CD4-positive, alpha-beta memory T cell (primary cell): ENCODE results near the gene SEPSECS. TPM values are rescaled to one million over a fixed set of nuclear protein-coding genes. Genes with fewer than 3 reads are reported as not detected.

Experiments
- CTCF ChIA-PET: fragments of 350-600 bp; sonication (Branson Sonifier 250); formaldehyde crosslinking; loops from one replicate; lab custom pipeline; 2021; ENCODE audit warnings: inconsistent platforms; ENCODE audit not compliant: partially characterized antibody; lab: Charles Lee
- POLR2A ChIA-PET: fragments of 350-600 bp; sonication (Branson Sonifier 250); formaldehyde crosslinking; loops from one replicate; lab custom pipeline; 2021; ENCODE audit not compliant: partially characterized antibody; lab: Charles Lee
- DNase-seq, 5 donors: peaks; one replicate each; pipeline versions ENCODE4 v3.0.0 to v3.0.0-alpha.2; 2020 to 2022; ENCODE audit warnings: mixed read lengths in 1 of 5
- H3K27ac ChIP-seq: one replicate; pipeline ENCODE4 v1.7.0; 2013; ENCODE audit warnings: low read depth, low read length
- H3K27me3 ChIP-seq: 2 replicates; pipeline ENCODE4 v1.7.0; 2013; ENCODE audit warnings: mild to moderate bottlenecking, low read length, moderate library complexity; ENCODE audit not compliant: insufficient read depth
- H3K36me3 ChIP-seq: 2 replicates; pipeline ENCODE4 v1.7.0; 2013; ENCODE audit warnings: mild to moderate bottlenecking, low read length, moderate library complexity; ENCODE audit not compliant: insufficient read depth
- H3K4me1 ChIP-seq: 2 replicates; pipeline ENCODE4 v1.7.0; 2013; ENCODE audit warnings: mild to moderate bottlenecking, low read length, moderate library complexity; ENCODE audit not compliant: insufficient read depth
- H3K4me3 ChIP-seq, 2 donors: one replicate each; pipeline ENCODE4 v1.7.0; 2013; ENCODE audit warnings: low read length in 2 of 2, mild to moderate bottlenecking in 1 of 2
- H3K9me3 ChIP-seq, 2 donors: one replicate each; pipeline ENCODE4 v1.7.0; 2013; ENCODE audit warnings: low read length in 2 of 2, control low read depth in 1 of 2; ENCODE audit not compliant: control insufficient read depth in 1 of 2
- H3K27ac Mint-ChIP-seq, 7 donors: one replicate each; pipeline ENCODE4 v1.8.0; 2020 to 2021; ENCODE audit warnings: mixed read lengths in 7 of 7, mild to moderate bottlenecking in 6 of 7, inconsistent platforms in 3 of 7, moderate library complexity in 3 of 7
- H3K27me3 Mint-ChIP-seq, 2 donors: one replicate each; pipeline ENCODE4 v1.8.0; 2020 to 2021; ENCODE audit warnings: mixed read lengths in 2 of 2
- H3K36me3 Mint-ChIP-seq, 2 donors: one replicate each; pipeline ENCODE4 v1.8.0; 2020 to 2021; ENCODE audit warnings: mixed read lengths in 2 of 2, inconsistent platforms in 1 of 2, mild to moderate bottlenecking in 1 of 2
- H3K4me1 Mint-ChIP-seq, 4 donors: one replicate each; pipeline ENCODE4 v1.8.0; 2020 to 2021; ENCODE audit warnings: mixed read lengths in 4 of 4, mild to moderate bottlenecking in 1 of 4
- H3K4me3 Mint-ChIP-seq, 8 donors: one replicate each; pipeline ENCODE4 v1.8.0; 2020 to 2021; ENCODE audit warnings: mixed read lengths in 8 of 8, mild to moderate bottlenecking in 7 of 8, moderate library complexity in 6 of 8, inconsistent platforms in 3 of 8
- H3K9me3 Mint-ChIP-seq, 8 donors: one replicate each; pipeline ENCODE4 v1.8.0; 2020 to 2021; ENCODE audit warnings: mixed read lengths in 8 of 8, mild to moderate bottlenecking in 5 of 8, inconsistent platforms in 3 of 8, moderate library complexity in 1 of 8
- intact Hi-C: fragments of 100-400 bp; cut with micrococcal nuclease; formaldehyde crosslinking; loops from one replicate; pipeline ENCODE4 v1.15.1; 2023
- polyA plus RNA-seq, 2 donors: library from polyadenylated mRNA; unstranded; fragments of 300-500 nt; fragmentation: Illumina TruSeq; gene quantifications; one replicate each; pipeline ENCODE4 v1.2.3, GENCODE V29; 2021
- total RNA-seq, 2 experiments: library from RNA; stranded (reverse); gene quantifications; one replicate each; pipeline ENCODE4 v1.2.3, GENCODE V29; 2021

Gene SEPSECS
- total and polyA plus RNA-seq, 4 experiments from 2014 or later, result 1.3 to 15.1 (median 9.0) TPM

GRCh38 chr4:25169446-25169845, 9.2 kb upstream of the SEPSECS start:
- CTCF ChIA-PET, result interaction anchor here (1.0 to 1.2 kb wide), 2 partner anchors 9 to 11 kb away, joined by 3 read pairs; no protein-coding TSS in a partner anchor

GRCh38 chr4:25165916-25166315, 5.7 kb upstream of the SEPSECS start:
- no peaks in the 10 kb centered on the region for H3K9me3 Mint-ChIP-seq
- H3K27ac Mint-ChIP-seq, result no peak overlapping the region
- Histone ChIP-seq H3K27ac (no peak overlapping the region), H3K4me3 (no peak overlapping the region), H3K36me3 (no peaks in the 10 kb centered on the region), H3K4me1 (peaks cover 27% of the 10 kb centered on the region), H3K27me3 (no peaks in the 10 kb centered on the region), H3K9me3 (no peaks in the 10 kb centered on the region)
- H3K4me3 Mint-ChIP-seq, result no peak overlapping the region
- no peaks in the 10 kb centered on the region for H3K27me3 Mint-ChIP-seq
- DNase-seq, result no peak
- H3K36me3 Mint-ChIP-seq, result peaks cover 39 to 42% of the 10 kb centered on the region in 2 donors
- CTCF ChIA-PET, result interaction anchor here (1.6 kb wide), 1 partner anchor 14 kb away, joined by 5 read pairs; no protein-coding TSS in a partner anchor
- peaks cover 31 to 46% (median 38%) of the 10 kb centered on the region in 4 donors for H3K4me1 Mint-ChIP-seq
- POLR2A ChIA-PET, result interaction anchor here (0.6 kb wide), 1 partner anchor 8 kb away, joined by 3 read pairs; no protein-coding TSS in a partner anchor
- intact Hi-C loops, result loop anchor here (10.0 kb wide), 2 partner anchors 581 to 1419 kb away; partner anchors contain the start of genes DHX15 and TBC1D19

More at GRCh38 chr4:25169446-25169845, 9.2 kb upstream of the SEPSECS start:
- Mint-ChIP-seq H3K9me3 (no peaks in the 10 kb centered on the region), H3K36me3 (peaks cover 38 to 49% of the 10 kb centered on the region in 2 donors), H3K4me1 (peaks cover 5 to 26% (median 12%) of the 10 kb centered on the region in 4 donors), H3K27me3 (no peaks in the 10 kb centered on the region), H3K4me3 (no peak overlapping the region), H3K27ac (no peak overlapping the region)
- POLR2A ChIA-PET, result interaction anchor here (0.9 kb wide), 1 partner anchor 9 kb away, joined by 3 read pairs; the partner anchor contains the start of gene SEPSECS
- H3K4me1 ChIP-seq, result no peaks in the 10 kb centered on the region
- no peaks in the 10 kb centered on the region for H3K9me3 ChIP-seq
- intact Hi-C loops, result loop anchor here (10.0 kb wide), 2 partner anchors 585 to 1415 kb away; partner anchors contain the start of genes DHX15 and TBC1D19
- H3K27ac ChIP-seq, result no peak overlapping the region
- no peak overlapping the region for H3K4me3 ChIP-seq
- H3K36me3 ChIP-seq, result no peaks in the 10 kb centered on the region
- DNase-seq, result no peak
- H3K27me3 ChIP-seq, result no peaks in the 10 kb centered on the region

GRCh38 chr4:25163196-25163595, 2.9 kb upstream of the SEPSECS start:
- Mint-ChIP-seq H3K27ac (no peak overlapping the region), H3K27me3 (no peaks in the 10 kb centered on the region), H3K9me3 (peaks cover 0 to 4% (median 0%) of the 10 kb centered on the region in 8 donors), H3K4me1 (peaks cover 40 to 63% (median 50%) of the 10 kb centered on the region in 4 donors), H3K4me3 (peak overlapping the region in 3 of 8 donors; percentile 27 to 53 (median 39)), H3K36me3 (peaks cover 32 to 45% of the 10 kb centered on the region in 2 donors)
- peaks cover 38% of the 10 kb centered on the region for H3K4me1 ChIP-seq
- intact Hi-C loops, result loop anchor here (5.0 to 10.0 kb wide), 4 partner anchors 578 to 1694 kb away; partner anchors contain the start of genes DHX15, SEL1L3 and TBC1D19
- H3K36me3 ChIP-seq, result no peaks in the 10 kb centered on the region
- no peak overlapping the region for H3K4me3 ChIP-seq
- ChIA-PET POLR2A (interaction anchor here (4.8 kb wide), 1 partner anchor 71 kb away, joined by 70 read pairs; the partner anchor contains the start of gene PI4K2B), CTCF (interaction anchor here (1.1 to 5.0 kb wide), 6 partner anchors 16 to 205 kb away, joined by 3 to 36 read pairs (median 20); partner anchors contain the start of genes PI4K2B and ZCCHC4)
- H3K9me3 ChIP-seq, result no peaks in the 10 kb centered on the region
- no peak overlapping the region for H3K27ac ChIP-seq
- no peak for DNase-seq
- no peaks in the 10 kb centered on the region for H3K27me3 ChIP-seq

GRCh38 chr4:25162566-25162965, 2.3 kb upstream of the SEPSECS start:
- CTCF ChIA-PET, result interaction anchor here (1.1 to 5.0 kb wide), 6 partner anchors 17 to 205 kb away, joined by 3 to 36 read pairs (median 20); partner anchors contain the start of genes PI4K2B and ZCCHC4
- no peaks in the 10 kb centered on the region for H3K36me3 ChIP-seq
- H3K9me3 ChIP-seq, result no peaks in the 10 kb centered on the region
- no peaks in the 10 kb centered on the region for H3K27me3 ChIP-seq
- Mint-ChIP-seq H3K27ac (peak overlapping the region in 2 of 7 donors; percentile 29 to 35), H3K27me3 (no peaks in the 10 kb centered on the region), H3K4me1 (peaks cover 40 to 63% (median 52%) of the 10 kb centered on the region in 4 donors), H3K4me3 (peak overlapping the region in 4 of 8 donors; percentile 29 to 97 (median 92)), H3K36me3 (peaks cover 32 to 43% of the 10 kb centered on the region in 2 donors), H3K9me3 (peaks cover 0 to 4% (median 0%) of the 10 kb centered on the region in 8 donors)
- peak overlapping the region in 1 of 2 donors; percentile 62 for H3K4me3 ChIP-seq
- POLR2A ChIA-PET, result interaction anchor here (4.8 kb wide), 1 partner anchor 71 kb away, joined by 70 read pairs; the partner anchor contains the start of gene PI4K2B
- intact Hi-C loops, result loop anchor here (5.0 to 10.0 kb wide), 4 partner anchors 578 to 1695 kb away; partner anchors contain the start of genes DHX15, SEL1L3 and TBC1D19
- no peak overlapping the region for H3K27ac ChIP-seq
- no peak for DNase-seq
- peaks cover 38% of the 10 kb centered on the region for H3K4me1 ChIP-seq

GRCh38 chr4:25161593-25161950, 1.3 kb upstream of the SEPSECS start:
- peak overlapping the region; percentile 94 to 99 (median 97) for H3K27ac Mint-ChIP-seq
- peaks cover 38% of the 10 kb centered on the region for H3K4me1 ChIP-seq
- POLR2A ChIA-PET, result interaction anchor here (3.0 to 4.8 kb wide), 2 partner anchors 72 to 151 kb away, joined by 45 to 70 read pairs; partner anchors contain the start of genes PI4K2B and ZCCHC4
- peaks cover 0 to 4% (median 0%) of the 10 kb centered on the region in 8 donors for H3K9me3 Mint-ChIP-seq
- H3K9me3 ChIP-seq, result no peaks in the 10 kb centered on the region
- H3K4me3 Mint-ChIP-seq, result peak overlapping the region; percentile 90 to 97 (median 94)
- H3K27me3 Mint-ChIP-seq, result no peaks in the 10 kb centered on the region
- H3K27ac ChIP-seq, result peak overlapping the region; percentile 97
- intact Hi-C loops, result loop anchor here (2.0 to 10.0 kb wide), 7 partner anchors 17 to 1696 kb away; partner anchors contain the start of genes DHX15, SEL1L3, SMIM20 and TBC1D19
- peaks cover 38 to 68% (median 50%) of the 10 kb centered on the region in 4 donors for H3K4me1 Mint-ChIP-seq
- H3K36me3 ChIP-seq, result no peaks in the 10 kb centered on the region
- no peaks in the 10 kb centered on the region for H3K27me3 ChIP-seq
- CTCF ChIA-PET, result interaction anchor here (1.4 to 5.0 kb wide), 6 partner anchors 12 to 151 kb away, joined by 3 to 36 read pairs (median 20); partner anchors contain the start of genes PI4K2B and ZCCHC4
- no peak for DNase-seq
- H3K4me3 ChIP-seq, result peak overlapping the region; percentile 62 to 68
- peaks cover 31 to 37% of the 10 kb centered on the region in 2 donors for H3K36me3 Mint-ChIP-seq

GRCh38 chr4:25160714-25161592, 704 bp upstream of the SEPSECS start:
- ChIA-PET POLR2A (interaction anchor here (0.7 to 4.8 kb wide), 7 partner anchors 8 to 1701 kb away, joined by 3 to 70 read pairs (median 7); partner anchors contain the start of genes ANAPC4, PI4K2B and ZCCHC4), CTCF (interaction anchor here (1.2 to 5.0 kb wide), 10 partner anchors 13 to 152 kb away, joined by 3 to 36 read pairs (median 12); partner anchors contain the start of genes PI4K2B and ZCCHC4)
- Histone ChIP-seq H3K27me3 (no peaks in the 10 kb centered on the region), H3K27ac (peak overlapping the region; percentile 97), H3K9me3 (no peaks in the 10 kb centered on the region), H3K4me1 (peaks cover 38% of the 10 kb centered on the region), H3K4me3 (peak overlapping the region; percentile 62 to 68), H3K36me3 (no peaks in the 10 kb centered on the region)
- intact Hi-C loops, result loop anchor here (1.0 to 10.0 kb wide), 10 partner anchors 18 to 1696 kb away; partner anchors contain the start of genes ANAPC4, DHX15, PI4K2B and SEL1L3
- Mint-ChIP-seq H3K27me3 (no peaks in the 10 kb centered on the region), H3K4me3 (peak overlapping the region; percentile 90 to 97 (median 94)), H3K36me3 (peaks cover 25 to 32% of the 10 kb centered on the region in 2 donors), H3K9me3 (peaks cover 0 to 4% (median 0%) of the 10 kb centered on the region in 8 donors), H3K4me1 (peaks cover 33 to 68% (median 45%) of the 10 kb centered on the region in 4 donors), H3K27ac (peak overlapping the region; percentile 94 to 99 (median 97))
- DNase-seq, result peak in 1 of 5 donors; percentile 16
